HEK293 (cell line): Measurements from ENCODE around the gene UPF2.

Experiments used
- CTCF ChIA-PET: fragments of 350-600 bp; formaldehyde crosslinking; extraction: SDS; loops from one replicate; lab custom pipeline; 2021; ENCODE audit warnings: antibody characterized with exemption; lab: Yijun Ruan, JAX
- POLR2A ChIA-PET: fragments of 300-600 bp; formaldehyde crosslinking; extraction: SDS; loops from one replicate; lab custom pipeline; 2020; ENCODE audit warnings: antibody characterized with exemption, inconsistent platforms; lab: Yijun Ruan, JAX
- H3K27ac ChIP-seq: fragments of 200-500 bp; sonication (Bioruptor generic); 2 replicates; pipeline ENCODE4 v1.5.1; 2014; ENCODE audit warnings: low read depth, low read length, control low read depth, inconsistent platforms; ENCODE audit errors: extremely low read depth
- H3K36me3 ChIP-seq, 2 experiments: fragments of 200-500 bp in 1 of 2; sonication (Bioruptor generic) in 1 of 2; 1 replicate in 1 of 2; 2 replicates in 1 of 2; pipeline ENCODE4 v1.5.1; 2014 to 2017; ENCODE audit warnings: inconsistent platforms in 2 of 2, low read length in 2 of 2; ENCODE audit not compliant: control insufficient read depth in 2 of 2, insufficient read depth in 1 of 2
- H3K4me1 ChIP-seq: fragments of 200-500 bp; sonication (Bioruptor generic); 2 replicates; pipeline ENCODE4 v1.5.1; 2014; ENCODE audit warnings: mild to moderate bottlenecking, low read length, inconsistent platforms; ENCODE audit not compliant: control insufficient read depth, insufficient read depth
- H3K4me3 ChIP-seq: 2 replicates; pipeline ENCODE4 v1.5.1; 2011; ENCODE audit warnings: low read depth, mild to moderate bottlenecking, control low read depth, low read length, moderate library complexity
- H3K9me3 ChIP-seq: fragments of 200-500 bp; sonication (Bioruptor generic); 2 replicates; pipeline ENCODE4 v1.5.1; 2014; ENCODE audit warnings: low read depth, low read length, inconsistent platforms; ENCODE audit not compliant: control insufficient read depth, insufficient read depth
- BCL11B ChIP-seq: fragments of 450-650 bp; formaldehyde crosslinking; IDR thresholded peaks from 2 replicates; pipeline ENCODE4 v1.5.1; 2016; ENCODE audit warnings: low read depth, missing biosample characterization, missing genetic modification characterization
- GLIS2 ChIP-seq: fragments of 450-650 bp; formaldehyde crosslinking; IDR thresholded peaks from 2 replicates; pipeline ENCODE4 v1.5.1; 2016; ENCODE audit warnings: missing biosample characterization, missing genetic modification characterization
- MYNN ChIP-seq: fragments of 450-650 bp; formaldehyde crosslinking; IDR thresholded peaks from 2 replicates; pipeline ENCODE4 v1.5.1; 2016; ENCODE audit warnings: missing biosample characterization, missing genetic modification characterization, borderline replicate concordance
- MZF1 ChIP-seq: fragments of 450-650 bp; formaldehyde crosslinking; IDR thresholded peaks from 2 replicates; pipeline ENCODE4 v1.5.1; 2017; ENCODE audit warnings: missing biosample characterization, missing genetic modification characterization, borderline replicate concordance
- SCRT1 ChIP-seq: fragments of 450-650 bp; formaldehyde crosslinking; IDR thresholded peaks from 2 replicates; pipeline ENCODE4 v1.5.1; 2016; ENCODE audit warnings: missing biosample characterization, missing genetic modification characterization, borderline replicate concordance
- ZIC2 ChIP-seq: fragments of 450-650 bp; formaldehyde crosslinking; IDR thresholded peaks from 2 replicates; pipeline ENCODE4 v1.5.1; 2016; ENCODE audit warnings: missing biosample characterization, missing genetic modification characterization
- ZNF214 ChIP-seq: fragments of 450-650 bp; formaldehyde crosslinking; IDR thresholded peaks from 2 replicates; pipeline ENCODE4 v1.5.1; 2017; ENCODE audit warnings: missing biosample characterization, mild to moderate bottlenecking, missing genetic modification characterization, borderline replicate concordance
- ZNF23 ChIP-seq: fragments of 450-650 bp; formaldehyde crosslinking; IDR thresholded peaks from 2 replicates; pipeline ENCODE4 v1.5.1; 2016; ENCODE audit warnings: missing biosample characterization, missing genetic modification characterization, borderline replicate concordance
- ZNF391 ChIP-seq: fragments of 450-650 bp; formaldehyde crosslinking; IDR thresholded peaks from 2 replicates; pipeline ENCODE4 v1.5.1; 2016; ENCODE audit warnings: low read depth, missing biosample characterization, missing genetic modification characterization, borderline replicate concordance
- ZNF416 ChIP-seq: fragments of 450-650 bp; formaldehyde crosslinking; IDR thresholded peaks from 2 replicates; pipeline ENCODE4 v1.5.1; 2016; ENCODE audit warnings: missing biosample characterization, missing genetic modification characterization
- ZNF518A ChIP-seq: fragments of 450-650 bp; formaldehyde crosslinking; conservative IDR thresholded peaks from 2 replicates; pipeline ENCODE4 v1.5.1; 2016; ENCODE audit warnings: low read depth, missing biosample characterization, missing genetic modification characterization
- ZNF585B ChIP-seq: fragments of 450-650 bp; formaldehyde crosslinking; IDR thresholded peaks from 2 replicates; pipeline ENCODE4 v1.5.1; 2016; ENCODE audit warnings: missing biosample characterization, missing genetic modification characterization
- ZNF596 ChIP-seq: fragments of 450-650 bp; IDR thresholded peaks from 2 replicates; pipeline ENCODE4 v1.5.0; 2018; ENCODE audit warnings: missing biosample characterization, mild to moderate bottlenecking, missing genetic modification characterization, moderate library complexity
- ZNF600 ChIP-seq: fragments of 450-650 bp; formaldehyde crosslinking; IDR thresholded peaks from 2 replicates; pipeline ENCODE4 v1.5.1; 2016; ENCODE audit warnings: missing biosample characterization, missing genetic modification characterization
- ZNF76 ChIP-seq: fragments of 450-650 bp; formaldehyde crosslinking; IDR thresholded peaks from 2 replicates; pipeline ENCODE4; 2016; ENCODE audit warnings: low read depth, missing biosample characterization, missing genetic modification characterization, borderline replicate concordance
- ZNF776 ChIP-seq: fragments of 450-650 bp; formaldehyde crosslinking; IDR thresholded peaks from 2 replicates; pipeline ENCODE4 v1.5.0; 2017; ENCODE audit warnings: missing biosample characterization, missing genetic modification characterization, borderline replicate concordance
- TF ChIP-seq, protein P1 (sequence below): fragments of 450-650 bp; formaldehyde crosslinking; IDR thresholded peaks from 2 replicates; pipeline ENCODE4 v1.5.1; 2016; ENCODE audit warnings: missing biosample characterization, missing genetic modification characterization, low read depth
- TF ChIP-seq, protein P2 (sequence below): fragments of 450-650 bp; formaldehyde crosslinking; IDR thresholded peaks from 2 replicates; pipeline ENCODE4 v1.5.1; 2016; ENCODE audit warnings: missing biosample characterization, missing genetic modification characterization, low read depth

UPF2 gene

GRCh38 chr10:11931038-11931437, 111.6 kb downstream of the UPF2 start:
- H3K4me1 ChIP-seq, result no peaks in the 10 kb centered on the region
- H3K9me3 ChIP-seq, result no peaks in the 10 kb centered on the region
- H3K36me3 ChIP-seq, result peaks cover 20 to 74% of the 10 kb centered on the region in 2 experiments
- POLR2A ChIA-PET, result no interaction called here
- TF ChIP-seq ZNF416 (tag by site-specific recombination) (no peak), MZF1 (tag by site-specific recombination) (no peak), ZNF518A (tag by site-specific recombination) (no peak), SCRT1 (tag by site-specific recombination) (no peak), ZNF600 (no peak), GLIS2 (tag by site-specific recombination) (no peak), ZNF23 (tag by site-specific recombination) (no peak), ZNF391 (no peak), ZNF776 (tag by site-specific recombination) (no peak), ZNF585B (tag by site-specific recombination) (no peak), ZIC2 (no peak), BCL11B (no peak), ZNF596 (tag by site-specific recombination) (no peak), MYNN (no peak), ZNF214 (tag by site-specific recombination) (no peak), ZNF76 (no peak)
- TF ChIP-seq, protein P1, sequence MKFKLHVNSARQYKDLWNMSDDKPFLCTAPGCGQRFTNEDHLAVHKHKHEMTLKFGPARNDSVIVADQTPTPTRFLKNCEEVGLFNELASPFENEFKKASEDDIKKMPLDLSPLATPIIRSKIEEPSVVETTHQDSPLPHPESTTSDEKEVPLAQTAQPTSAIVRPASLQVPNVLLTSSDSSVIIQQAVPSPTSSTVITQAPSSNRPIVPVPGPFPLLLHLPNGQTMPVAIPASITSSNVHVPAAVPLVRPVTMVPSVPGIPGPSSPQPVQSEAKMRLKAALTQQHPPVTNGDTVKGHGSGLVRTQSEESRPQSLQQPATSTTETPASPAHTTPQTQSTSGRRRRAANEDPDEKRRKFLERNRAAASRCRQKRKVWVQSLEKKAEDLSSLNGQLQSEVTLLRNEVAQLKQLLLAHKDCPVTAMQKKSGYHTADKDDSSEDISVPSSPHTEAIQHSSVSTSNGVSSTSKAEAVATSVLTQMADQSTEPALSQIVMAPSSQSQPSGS (tag by site-specific recombination), result no peak
- TF ChIP-seq, protein P2, sequence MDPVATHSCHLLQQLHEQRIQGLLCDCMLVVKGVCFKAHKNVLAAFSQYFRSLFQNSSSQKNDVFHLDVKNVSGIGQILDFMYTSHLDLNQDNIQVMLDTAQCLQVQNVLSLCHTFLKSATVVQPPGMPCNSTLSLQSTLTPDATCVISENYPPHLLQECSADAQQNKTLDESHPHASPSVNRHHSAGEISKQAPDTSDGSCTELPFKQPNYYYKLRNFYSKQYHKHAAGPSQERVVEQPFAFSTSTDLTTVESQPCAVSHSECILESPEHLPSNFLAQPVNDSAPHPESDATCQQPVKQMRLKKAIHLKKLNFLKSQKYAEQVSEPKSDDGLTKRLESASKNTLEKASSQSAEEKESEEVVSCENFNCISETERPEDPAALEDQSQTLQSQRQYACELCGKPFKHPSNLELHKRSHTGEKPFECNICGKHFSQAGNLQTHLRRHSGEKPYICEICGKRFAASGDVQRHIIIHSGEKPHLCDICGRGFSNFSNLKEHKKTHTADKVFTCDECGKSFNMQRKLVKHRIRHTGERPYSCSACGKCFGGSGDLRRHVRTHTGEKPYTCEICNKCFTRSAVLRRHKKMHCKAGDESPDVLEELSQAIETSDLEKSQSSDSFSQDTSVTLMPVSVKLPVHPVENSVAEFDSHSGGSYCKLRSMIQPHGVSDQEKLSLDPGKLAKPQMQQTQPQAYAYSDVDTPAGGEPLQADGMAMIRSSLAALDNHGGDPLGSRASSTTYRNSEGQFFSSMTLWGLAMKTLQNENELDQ, result no peak
- TF ChIP-seq, all 188 proteins: peak for 0
- no peak overlapping the region for H3K4me3 ChIP-seq
- CTCF ChIA-PET, result interaction anchor here (1.5 to 1.7 kb wide), 2 partner anchors 49 to 148 kb away, joined by 4 to 11 read pairs; no protein-coding TSS in a partner anchor
- no peak overlapping the region for H3K27ac ChIP-seq
